ENCODE results near the gene PCSK6. TPM values are rescaled to one million over a fixed set of nuclear protein-coding genes. Genes with fewer than 3 reads are reported as not detected.

Gene PCSK6
- total and polyA plus RNA-seq, 7 donors: 8.3 to 32.7 (median 13.3) TPM

- no peak for TF ChIP-seq CTCF (IDR thresholded peaks at IDR 0.05)
- no peaks in the 10 kb centered on the region for H3K9me3 ChIP-seq
- ATAC-seq: no peak
- no peak overlapping the region for H3K27ac ChIP-seq
- H3K27me3 ChIP-seq (ENCODE audit: insufficient read depth in 3 of 3, low read length in 2 of 3): no peaks in the 10 kb centered on the region
- no peak overlapping the region for H3K4me3 ChIP-seq
- intact Hi-C loops (cut with DNase I): no loop called here
- DNase-seq: no peak
- peaks cover 43% of the 10 kb centered on the region for H3K4me1 ChIP-seq
- H3K36me3 ChIP-seq (ENCODE audit: insufficient read depth in 1 of 2, low read depth in 1 of 2): peaks cover 23 to 70% of the 10 kb centered on the region in 2 donors
- 83 to 90% (median 86%) methylated on average over 5 of the region's 5 CpGs for WGBS, 3 donors
Measured at GRCh38 chr15:101275018-101275417, 214.5 kb downstream of the PCSK6 start.

GRCh38 chr15:101273534-101273933 is 216.0 kb downstream of the PCSK6 start:
- DNase-seq: no peak
- peaks cover 23 to 78% of the 10 kb centered on the region in 2 donors for H3K36me3 ChIP-seq (ENCODE audit: insufficient read depth in 1 of 2, low read depth in 1 of 2)
- peaks cover 43% of the 10 kb centered on the region for H3K4me1 ChIP-seq
- no peaks in the 10 kb centered on the region for H3K9me3 ChIP-seq
- no peak for TF ChIP-seq CTCF (IDR thresholded peaks at IDR 0.05)
- 48 to 56% (median 55%) methylated on average over 5 of the region's 5 CpGs for WGBS, 3 donors
- peak overlapping the region; percentile 76 for H3K27ac ChIP-seq
- no peak overlapping the region for H3K4me3 ChIP-seq
- H3K27me3 ChIP-seq (ENCODE audit: insufficient read depth in 3 of 3, low read length in 2 of 3): no peaks in the 10 kb centered on the region
- ATAC-seq: peak; percentile 45 to 64 (median 55)
- intact Hi-C loops (cut with DNase I): no loop called here

GRCh38 chr15:101272584-101272983 is 216.9 kb downstream of the PCSK6 start:
- TF ChIP-seq CTCF (IDR thresholded peaks at IDR 0.05): no peak
- Histone ChIP-seq H3K27me3 (ENCODE audit: insufficient read depth in 3 of 3, low read length in 2 of 3) (no peaks in the 10 kb centered on the region), H3K9me3 (no peaks in the 10 kb centered on the region), H3K4me3 (no peak overlapping the region), H3K4me1 (peaks cover 34% of the 10 kb centered on the region), H3K27ac (no peak overlapping the region), H3K36me3 (ENCODE audit: insufficient read depth in 1 of 2, low read depth in 1 of 2) (peaks cover 23 to 78% of the 10 kb centered on the region in 2 donors)
- DNase-seq (no peak), ATAC-seq (no peak)
- intact Hi-C loops (cut with DNase I): no loop called here
- WGBS, 3 donors: 84 to 94% (median 85%) methylated on average over 9 of the region's 9 CpGs

- DNase-seq (no peak), ATAC-seq (peak in 3 of 4 donors; percentile 30 to 37 (median 32))
- Histone ChIP-seq H3K9me3 (no peaks in the 10 kb centered on the region), H3K4me1 (peaks cover 20% of the 10 kb centered on the region), H3K4me3 (no peak overlapping the region), H3K27me3 (ENCODE audit: insufficient read depth in 3 of 3, low read length in 2 of 3) (no peaks in the 10 kb centered on the region), H3K36me3 (ENCODE audit: insufficient read depth in 1 of 2, low read depth in 1 of 2) (peaks cover 19 to 60% of the 10 kb centered on the region in 2 donors), H3K27ac (no peak overlapping the region)
- WGBS, 3 donors: 77 to 83% (median 78%) methylated on average over 16 of the region's 16 CpGs
- intact Hi-C loops (cut with DNase I): loop anchor here in 1 of 2 donors (10.0 kb wide), 2 partner anchors 355 to 655 kb away; partner anchors contain the start of gene LRRK1
- peak; percentile 19 for TF ChIP-seq CTCF (IDR thresholded peaks at IDR 0.05)
Measured at GRCh38 chr15:101269479-101270223, 219.9 kb downstream of the PCSK6 start.
